ENCODE results near the gene SLC4A3. TPM values are rescaled to one million over a fixed set of nuclear protein-coding genes. Genes with fewer than 3 reads are reported as not detected.
"Not testable (repeated sequence)": the region's sequence is repeated elsewhere in the genome, so short reads cannot be mapped to it uniquely, and the experiment has no call there.

SLC4A3 gene
- polyA plus RNA-seq, 1 donor = 12.8 TPM

DNA sequence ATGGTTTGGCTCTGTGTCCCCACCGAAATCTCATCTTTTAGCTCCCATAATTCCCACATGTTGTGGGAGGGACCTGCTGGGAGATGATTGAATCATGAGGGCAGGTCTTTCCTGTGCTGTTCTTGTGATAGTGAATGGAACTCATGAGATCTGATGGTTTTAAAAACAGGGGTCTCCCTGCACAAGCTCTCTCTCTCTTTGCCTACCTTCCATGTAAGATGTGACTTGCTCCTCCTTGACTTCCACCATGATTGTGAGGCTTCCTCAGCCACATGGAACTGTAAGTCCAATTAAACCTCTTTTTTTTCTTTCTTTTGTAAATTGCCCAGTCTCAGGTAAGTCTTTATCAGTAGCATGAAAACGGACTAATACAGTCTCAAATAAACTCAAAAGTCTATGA lies 56.0 kb downstream of the SLC4A3 start:
- DNase-seq = not testable (repeated sequence)

- peak; percentile 44 for DNase-seq
Observed at GRCh38 chr2:219684721-219685689, 57.6 kb downstream of the SLC4A3 start.

- no peak for DNase-seq
Observed at GRCh38 chr2:219687272-219687671, 59.8 kb downstream of the SLC4A3 start.

DNA sequence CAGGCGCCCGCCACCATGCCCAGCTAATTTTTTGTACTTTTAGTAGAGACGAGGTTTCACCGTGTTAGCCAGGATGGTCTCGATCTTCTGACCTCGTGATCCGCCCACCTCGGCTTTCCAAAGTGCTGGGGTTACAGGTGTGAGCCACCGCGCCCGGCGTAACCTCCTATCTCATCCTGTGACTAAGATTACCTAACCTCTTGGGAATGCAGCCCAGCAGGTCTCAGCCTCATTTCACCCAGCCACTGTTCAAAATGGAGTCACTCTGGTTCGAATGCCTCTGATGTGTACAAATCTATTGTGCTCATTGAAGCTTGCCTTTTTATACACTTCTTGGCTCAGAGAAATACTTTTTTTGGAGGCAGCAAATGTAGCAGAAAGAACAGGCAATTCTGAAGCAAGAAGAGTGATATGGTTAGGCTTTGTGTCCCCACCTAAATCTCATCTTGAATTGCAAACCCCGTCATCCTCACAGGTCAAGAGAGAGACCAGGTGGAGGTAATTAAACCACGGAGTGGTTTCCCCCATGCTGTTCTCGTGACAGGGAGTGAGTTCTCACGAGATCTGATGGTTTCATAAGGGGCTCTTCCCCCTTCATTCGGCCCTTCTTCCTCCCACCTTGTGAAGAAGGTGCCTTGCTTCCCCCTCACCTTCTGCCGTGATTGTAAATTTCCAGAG lies 60.6 kb downstream of the SLC4A3 start:
- DNase-seq = no peak

GRCh38 chr2:219688560-219689445 lies 61.4 kb downstream of the SLC4A3 start:
- DNase-seq = no peak

- peak; percentile 55 for DNase-seq
Observed at GRCh38 chr2:219689676-219690628, 62.5 kb downstream of the SLC4A3 start.

- DNase-seq = no peak
Observed at GRCh38 chr2:219691571-219691970, 64.1 kb downstream of the SLC4A3 start.

Other genes starting within 250 kb of the SLC4A3 start
- 40.9 TPM for gene DNPEP, start 239.7 kb upstream of the SLC4A3 start, polyA plus RNA-seq (ENCODE audit: insufficient read length)
- gene DES, start 209.3 kb upstream of the SLC4A3 start, polyA plus RNA-seq (ENCODE audit: insufficient read length) = 5,382 TPM
- 208 TPM for gene SPEG, start 192.8 kb upstream of the SLC4A3 start, polyA plus RNA-seq (ENCODE audit: insufficient read length)
- 26.9 TPM for gene GMPPA, start 128.7 kb upstream of the SLC4A3 start, polyA plus RNA-seq (ENCODE audit: insufficient read length)
- gene ASIC4, start 113.1 kb upstream of the SLC4A3 start, polyA plus RNA-seq (ENCODE audit: insufficient read length) = 0.48 TPM
- 58.2 TPM for gene CHPF, start 83.8 kb upstream of the SLC4A3 start, polyA plus RNA-seq (ENCODE audit: insufficient read length)
- 3.6 TPM for gene TMEM198, start 83.6 kb upstream of the SLC4A3 start, polyA plus RNA-seq (ENCODE audit: insufficient read length)
- 183 TPM for gene OBSL1, start 56.1 kb upstream of the SLC4A3 start, polyA plus RNA-seq (ENCODE audit: insufficient read length)
- 0.97 TPM for gene INHA, start 55.3 kb upstream of the SLC4A3 start, polyA plus RNA-seq (ENCODE audit: insufficient read length)
- 17.6 TPM for gene STK11IP, start 29.8 kb upstream of the SLC4A3 start, polyA plus RNA-seq (ENCODE audit: insufficient read length)